Measurements from ENCODE around the gene PDCD4. TPM values are rescaled to one million over a fixed set of nuclear protein-coding genes. Genes with fewer than 3 reads are reported as not detected.

Gene PDCD4
- total RNA-seq, 1 experiment from 2014 or later: 32.7 TPM

GRCh38 chr10:110893559-110894179, 21.9 kb downstream of the PDCD4 start (continued):
- TF ChIP-seq ATF6 (CRISPR knock-in tag; IDR thresholded peaks at IDR 0.05) (no peak), ETV6 (CRISPR knock-in tag; IDR thresholded peaks at IDR 0.05) (no peak), NR2C2 (CRISPR knock-in tag; IDR thresholded peaks at IDR 0.05) (no peak), CDX4 (CRISPR knock-in tag; IDR thresholded peaks at IDR 0.05; ENCODE audit: borderline replicate concordance) (no peak), CREM (CRISPR knock-in tag; IDR thresholded peaks at IDR 0.05) (no peak), EMX1 (CRISPR knock-in tag; IDR thresholded peaks at IDR 0.05) (no peak), NFATC4 (CRISPR knock-in tag; IDR thresholded peaks at IDR 0.05) (no peak), FOXK1 (CRISPR knock-in tag; IDR thresholded peaks at IDR 0.05) (no peak), CREB1 (CRISPR knock-in tag; IDR thresholded peaks at IDR 0.05) (no peak), ZSCAN18 (CRISPR knock-in tag; IDR thresholded peaks at IDR 0.05) (no peak), SOX15 (CRISPR knock-in tag; IDR thresholded peaks at IDR 0.05) (no peak), PRRX2 (CRISPR knock-in tag; IDR thresholded peaks at IDR 0.05) (no peak)

- DNase-seq (ENCODE audit: low spot score) (no peak), ATAC-seq (no peak)
- POLR2A ChIA-PET: no interaction called here
- CTCF ChIA-PET: interaction anchor here (1.0 to 1.4 kb wide), 2 partner anchors 21 to 151 kb away, joined by 3 to 4 read pairs; partner anchors contain the start of gene BBIP1
- no peak for TF ChIP-seq HMGA2 (CRISPR knock-in tag; IDR thresholded peaks at IDR 0.05)
- TF ChIP-seq FOXK1 (CRISPR knock-in tag; IDR thresholded peaks at IDR 0.05): no peak
- no peak for TF ChIP-seq ZBTB43 (CRISPR knock-in tag; IDR thresholded peaks at IDR 0.05)
- no peak for TF ChIP-seq CDX4 (CRISPR knock-in tag; IDR thresholded peaks at IDR 0.05; ENCODE audit: borderline replicate concordance)
- H3K4me3 Mint-ChIP-seq: no peak overlapping the region
- H3K4me1 Mint-ChIP-seq: no peaks in the 10 kb centered on the region
- H3K9me3 Mint-ChIP-seq: no peaks in the 10 kb centered on the region
- H3K36me3 Mint-ChIP-seq: peaks cover 3% of the 10 kb centered on the region
- H3K27ac Mint-ChIP-seq: no peak overlapping the region
- H3K27me3 Mint-ChIP-seq (ENCODE audit: low read depth): no peaks in the 10 kb centered on the region
These were observed 25.5 kb downstream of the PDCD4 start for GRCh38 chr10:110897184-110897583.

- ChIA-PET POLR2A (no interaction called here), CTCF (no interaction called here)
- Mint-ChIP-seq H3K27me3 (ENCODE audit: low read depth) (no peaks in the 10 kb centered on the region), H3K9me3 (no peaks in the 10 kb centered on the region), H3K36me3 (peaks cover 3% of the 10 kb centered on the region), H3K4me1 (no peaks in the 10 kb centered on the region), H3K27ac (no peak overlapping the region), H3K4me3 (no peak overlapping the region)
- no peak for DNase-seq (ENCODE audit: low spot score)
- ATAC-seq: no peak
- TF ChIP-seq ESRRA (CRISPR knock-in tag; IDR thresholded peaks at IDR 0.05; ENCODE audit: borderline replicate concordance) (no peak), ATF3 (CRISPR knock-in tag; conservative IDR thresholded peaks at IDR 0.05) (no peak), SP1 (CRISPR knock-in tag; conservative IDR thresholded peaks at IDR 0.05) (no peak), USF1 (CRISPR knock-in tag; IDR thresholded peaks at IDR 0.05) (no peak), TP53 (CRISPR knock-in tag; IDR thresholded peaks at IDR 0.05) (no peak), ZBTB43 (CRISPR knock-in tag; IDR thresholded peaks at IDR 0.05) (no peak), TEAD4 (CRISPR knock-in tag; IDR thresholded peaks at IDR 0.05) (no peak), CTCF (IDR thresholded peaks at IDR 0.05) (no peak), CREB1 (CRISPR knock-in tag; IDR thresholded peaks at IDR 0.05) (no peak)
These were observed 26.7 kb downstream of the PDCD4 start for GRCh38 chr10:110898391-110898790.

Measured in WTC11 (cell line).